SK-N-SH treated with all-trans-retinoic acid at 6 μM for 48 hours (cell line): Measurements from ENCODE around the gene HRG.

ENCODE experiments used
- ARNTL ChIP-seq: fragments of 450-650 bp; formaldehyde crosslinking; IDR thresholded peaks from 2 replicates; pipeline ENCODE4 v1.5.0; 2020; ENCODE audit warnings: low read depth, mild to moderate bottlenecking, moderate library complexity, borderline replicate concordance
- BACH2 ChIP-seq: fragments of 250-450 bp; sonication (Bioruptor Pico); IDR thresholded peaks from 2 replicates; pipeline ENCODE4 v1.9.0; 2021; ENCODE audit warnings: mild to moderate bottlenecking, borderline replicate concordance
- CREB5 ChIP-seq: fragments of 250-450 bp; sonication (Bioruptor Pico); IDR thresholded peaks from 2 replicates; pipeline ENCODE4 v1.5.1; 2020; ENCODE audit warnings: low read depth, mild to moderate bottlenecking, moderate library complexity
- PATZ1 ChIP-seq: fragments of 250-450 bp; sonication (Bioruptor Pico); IDR thresholded peaks from 2 replicates; pipeline ENCODE4 v1.8.0; 2020; ENCODE audit warnings: mild to moderate bottlenecking, moderate library complexity, borderline replicate concordance
- POU6F1 ChIP-seq: fragments of 250-450 bp; sonication (Bioruptor Pico); IDR thresholded peaks from 2 replicates; pipeline ENCODE4 v1.8.0; 2021; ENCODE audit warnings: low read depth, mild to moderate bottlenecking, moderate library complexity, borderline replicate concordance
- PPARA ChIP-seq: fragments of 250-450 bp; sonication (Bioruptor Pico); IDR thresholded peaks from 2 replicates; pipeline ENCODE4 v1.5.0; 2020; ENCODE audit warnings: mild to moderate bottlenecking, borderline replicate concordance
- RARB ChIP-seq: fragments of 250-450 bp; sonication (Bioruptor Pico); IDR thresholded peaks from 2 replicates; pipeline ENCODE4 v1.8.0; 2021; ENCODE audit warnings: mild to moderate bottlenecking, moderate library complexity
- TCF4 ChIP-seq: fragments of 250-450 bp; sonication (Bioruptor Pico); IDR thresholded peaks from 2 replicates; pipeline ENCODE4 v1.8.0; 2021; ENCODE audit warnings: mild to moderate bottlenecking, moderate library complexity, borderline replicate concordance
- ZC3H10 ChIP-seq: fragments of 250-450 bp; sonication (Bioruptor Pico); IDR thresholded peaks from 2 replicates; pipeline ENCODE4 v1.5.1; 2021; ENCODE audit warnings: mild to moderate bottlenecking, moderate library complexity
- ZFP30 ChIP-seq: fragments of 450-650 bp; formaldehyde crosslinking; IDR thresholded peaks from 2 replicates; pipeline ENCODE4 v1.5.0; 2022; ENCODE audit warnings: mild to moderate bottlenecking, moderate library complexity
- ZNF565 ChIP-seq: fragments of 450-650 bp; formaldehyde crosslinking; conservative IDR thresholded peaks from 2 replicates; pipeline ENCODE4 v1.5.0; 2020; ENCODE audit warnings: low read depth, mild to moderate bottlenecking, moderate library complexity
- ZNF8 ChIP-seq: fragments of 450-650 bp; formaldehyde crosslinking; IDR thresholded peaks from 2 replicates; pipeline ENCODE4 v1.5.0; 2020; ENCODE audit warnings: mild to moderate bottlenecking, moderate library complexity

GRCh38 chr3:186668426-186668825, 2.6 kb downstream of the HRG start:
- TF ChIP-seq TCF4 (CRISPR knock-in tag) (no peak), RARB (CRISPR knock-in tag) (no peak), CREB5 (CRISPR knock-in tag) (no peak), ZFP30 (CRISPR knock-in tag) (no peak), ZNF8 (CRISPR knock-in tag) (no peak), ARNTL (CRISPR knock-in tag) (no peak), BACH2 (CRISPR knock-in tag) (no peak), ZC3H10 (CRISPR knock-in tag) (no peak), POU6F1 (CRISPR knock-in tag) (no peak), PATZ1 (CRISPR knock-in tag) (no peak), PPARA (CRISPR knock-in tag) (no peak), ZNF565 (CRISPR knock-in tag) (no peak)
